ENCODE results near the gene LARP7.

Gene LARP7

DNA sequence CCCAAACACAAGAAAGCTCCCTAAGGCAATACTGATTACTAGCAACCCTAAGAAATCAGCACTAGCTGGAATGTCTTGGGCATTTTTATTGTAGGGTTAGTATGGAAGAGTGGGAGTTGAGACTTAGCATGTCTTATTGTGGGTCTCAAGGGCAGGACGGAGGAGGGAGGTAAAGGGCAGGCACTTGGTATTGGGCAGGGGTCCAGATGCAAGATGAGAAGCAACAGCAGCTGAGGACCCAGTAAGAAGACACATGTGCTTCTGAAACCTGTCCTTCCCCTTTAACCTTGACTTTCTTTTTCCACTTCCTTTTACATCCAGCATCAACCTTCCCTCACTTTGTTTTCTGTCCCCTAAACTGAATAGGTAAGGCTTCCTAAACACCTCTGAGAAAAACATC lies 37.4 kb downstream of the LARP7 start:
- no peak for DNase-seq (ENCODE audit: insufficient read length, low spot score)
- no peak for FAIRE-seq
- TF ChIP-seq, protein P1, sequence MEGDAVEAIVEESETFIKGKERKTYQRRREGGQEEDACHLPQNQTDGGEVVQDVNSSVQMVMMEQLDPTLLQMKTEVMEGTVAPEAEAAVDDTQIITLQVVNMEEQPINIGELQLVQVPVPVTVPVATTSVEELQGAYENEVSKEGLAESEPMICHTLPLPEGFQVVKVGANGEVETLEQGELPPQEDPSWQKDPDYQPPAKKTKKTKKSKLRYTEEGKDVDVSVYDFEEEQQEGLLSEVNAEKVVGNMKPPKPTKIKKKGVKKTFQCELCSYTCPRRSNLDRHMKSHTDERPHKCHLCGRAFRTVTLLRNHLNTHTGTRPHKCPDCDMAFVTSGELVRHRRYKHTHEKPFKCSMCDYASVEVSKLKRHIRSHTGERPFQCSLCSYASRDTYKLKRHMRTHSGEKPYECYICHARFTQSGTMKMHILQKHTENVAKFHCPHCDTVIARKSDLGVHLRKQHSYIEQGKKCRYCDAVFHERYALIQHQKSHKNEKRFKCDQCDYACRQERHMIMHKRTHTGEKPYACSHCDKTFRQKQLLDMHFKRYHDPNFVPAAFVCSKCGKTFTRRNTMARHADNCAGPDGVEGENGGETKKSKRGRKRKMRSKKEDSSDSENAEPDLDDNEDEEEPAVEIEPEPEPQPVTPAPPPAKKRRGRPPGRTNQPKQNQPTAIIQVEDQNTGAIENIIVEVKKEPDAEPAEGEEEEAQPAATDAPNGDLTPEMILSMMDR (IDR thresholded peaks at IDR 0.05; ENCODE audit: insufficient read depth, missing control alignments): no peak

DNA sequence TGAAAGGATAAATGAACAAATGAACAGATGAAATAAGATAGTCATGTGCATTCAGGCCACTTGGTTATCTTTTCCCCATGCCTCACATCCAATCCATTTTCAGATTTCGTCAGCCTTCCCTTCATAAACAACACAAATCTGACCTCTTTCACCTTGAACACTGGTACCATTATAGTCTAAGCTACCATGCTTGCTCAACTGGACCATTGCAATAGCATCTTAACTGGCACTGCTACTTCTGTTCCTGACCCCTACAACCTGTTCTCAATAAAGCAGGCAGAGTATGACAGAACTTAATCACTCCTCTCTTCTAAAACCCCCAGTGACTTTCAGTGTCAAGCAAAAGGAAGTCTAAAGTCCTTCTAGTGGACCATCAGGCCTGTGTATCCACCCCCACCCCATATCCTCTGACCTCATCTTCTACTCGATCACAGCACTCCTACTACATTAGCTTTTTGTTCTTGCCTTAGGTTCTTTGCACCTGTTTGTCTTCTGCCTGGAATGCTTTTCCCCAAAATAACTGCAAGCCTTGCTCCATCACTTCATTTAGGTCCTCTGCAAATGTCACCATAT lies 40.7 kb downstream of the LARP7 start:
- no peak for DNase-seq (ENCODE audit: insufficient read length, low spot score)
- TF ChIP-seq, protein P1 (IDR thresholded peaks at IDR 0.05; ENCODE audit: insufficient read depth, missing control alignments): no peak
- no peak for FAIRE-seq

- no peak for FAIRE-seq
- TF ChIP-seq, protein P1 (IDR thresholded peaks at IDR 0.05; ENCODE audit: insufficient read depth, missing control alignments): no peak
Measured at GRCh38 chr4:112680996-112681395, 44.1 kb downstream of the LARP7 start.

DNA sequence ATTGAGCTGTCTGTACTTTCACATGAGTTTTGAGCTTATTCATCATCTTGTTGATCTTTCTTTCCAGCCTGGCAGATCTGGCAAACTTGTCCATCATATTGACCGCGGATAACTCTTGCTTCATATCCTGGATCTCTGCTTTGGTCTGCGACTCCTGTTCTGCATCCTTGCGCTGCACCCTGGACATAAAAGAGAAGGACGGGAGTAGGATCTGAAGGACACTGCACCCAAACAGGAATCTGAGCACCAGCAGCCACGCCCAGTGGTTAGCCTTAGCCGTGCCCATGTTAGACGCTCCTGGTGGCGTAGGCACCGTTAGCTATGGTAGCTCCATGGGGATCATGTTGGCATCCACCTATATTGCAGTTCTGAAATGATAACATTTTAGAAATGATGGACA lies 56.6 kb downstream of the LARP7 start:
- FAIRE-seq: no peak
- no peak for DNase-seq (ENCODE audit: insufficient read length, low spot score)
- TF ChIP-seq, protein P1 (IDR thresholded peaks at IDR 0.05; ENCODE audit: insufficient read depth, missing control alignments): no peak

More at GRCh38 chr4:112680996-112681395, 44.1 kb downstream of the LARP7 start:
- DNase-seq (ENCODE audit: insufficient read length, low spot score): no peak

- FAIRE-seq: no peak
- TF ChIP-seq, protein P1 (IDR thresholded peaks at IDR 0.05; ENCODE audit: insufficient read depth, missing control alignments): no peak
- no peak for DNase-seq (ENCODE audit: insufficient read length, low spot score)
Measured at GRCh38 chr4:112700679-112701078, 63.7 kb downstream of the LARP7 start.

DNA sequence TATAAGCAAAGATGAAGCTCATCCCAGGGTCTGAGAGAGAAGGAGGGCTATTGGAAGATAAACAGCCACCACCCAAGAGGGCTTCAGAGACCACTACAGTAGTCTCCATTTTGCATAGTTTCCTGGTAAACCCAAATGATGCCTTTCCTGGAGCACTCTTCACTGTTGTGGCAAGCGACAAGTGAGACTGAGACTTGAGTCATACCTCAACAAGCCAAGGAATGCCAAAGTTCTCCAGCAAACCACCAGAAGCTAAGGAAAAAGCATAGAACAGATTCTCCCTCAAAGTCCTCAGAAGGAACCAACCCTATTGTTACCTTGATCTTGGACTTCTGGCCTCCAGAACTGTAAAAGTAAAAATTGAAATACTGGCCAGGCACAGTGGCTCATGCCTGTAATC lies 65.9 kb downstream of the LARP7 start:
- DNase-seq (ENCODE audit: insufficient read length, low spot score): no peak
- TF ChIP-seq, protein P1 (IDR thresholded peaks at IDR 0.05; ENCODE audit: insufficient read depth, missing control alignments): no peak
- FAIRE-seq: no peak

DNA sequence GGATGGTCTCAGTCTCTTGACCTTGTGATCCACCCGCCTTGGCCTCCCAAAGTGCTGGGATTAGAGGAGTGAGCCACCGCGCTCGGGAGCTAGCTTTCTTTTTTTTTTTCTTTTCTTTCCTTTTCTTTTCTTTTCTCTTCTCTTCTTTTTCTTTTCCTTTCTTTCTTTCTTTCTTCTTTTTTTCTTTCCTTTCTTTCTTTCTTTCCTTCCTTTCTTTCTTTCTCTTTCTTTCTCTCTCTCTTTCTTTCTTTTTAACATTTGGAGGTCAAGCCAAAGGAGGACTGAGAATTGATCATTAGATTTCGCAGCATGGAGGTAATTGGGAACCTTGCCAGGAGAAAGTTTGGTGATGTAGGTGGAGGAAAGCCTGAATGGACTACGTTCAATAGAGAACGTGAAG lies 67.4 kb downstream of the LARP7 start:
- no peak for FAIRE-seq

More for the DNA sequence above, 67.4 kb downstream of the LARP7 start:
- no peak for DNase-seq (ENCODE audit: insufficient read length, low spot score)
- TF ChIP-seq, protein P1 (IDR thresholded peaks at IDR 0.05; ENCODE audit: insufficient read depth, missing control alignments): no peak
